HG03066 (cell line): ENCODE measurements around the gene GAB2.
"Not testable (repeated sequence)": the region's sequence is repeated elsewhere in the genome, so short reads cannot be mapped to it uniquely, and the experiment has no call there.

Experiments
- ATAC-seq: cut with Tn5 transposase; IDR thresholded peaks from one replicate; pipeline ENCODE4 v1.9.1; 2021; ENCODE audit warnings: low read depth; ENCODE audit not compliant: unreplicated experiment

The GAB2 gene, protein sequence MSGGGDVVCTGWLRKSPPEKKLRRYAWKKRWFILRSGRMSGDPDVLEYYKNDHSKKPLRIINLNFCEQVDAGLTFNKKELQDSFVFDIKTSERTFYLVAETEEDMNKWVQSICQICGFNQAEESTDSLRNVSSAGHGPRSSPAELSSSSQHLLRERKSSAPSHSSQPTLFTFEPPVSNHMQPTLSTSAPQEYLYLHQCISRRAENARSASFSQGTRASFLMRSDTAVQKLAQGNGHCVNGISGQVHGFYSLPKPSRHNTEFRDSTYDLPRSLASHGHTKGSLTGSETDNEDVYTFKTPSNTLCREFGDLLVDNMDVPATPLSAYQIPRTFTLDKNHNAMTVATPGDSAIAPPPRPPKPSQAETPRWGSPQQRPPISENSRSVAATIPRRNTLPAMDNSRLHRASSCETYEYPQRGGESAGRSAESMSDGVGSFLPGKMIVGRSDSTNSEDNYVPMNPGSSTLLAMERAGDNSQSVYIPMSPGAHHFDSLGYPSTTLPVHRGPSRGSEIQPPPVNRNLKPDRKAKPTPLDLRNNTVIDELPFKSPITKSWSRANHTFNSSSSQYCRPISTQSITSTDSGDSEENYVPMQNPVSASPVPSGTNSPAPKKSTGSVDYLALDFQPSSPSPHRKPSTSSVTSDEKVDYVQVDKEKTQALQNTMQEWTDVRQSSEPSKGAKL

GRCh38 chr11:78417175-78417887, at the start of gene GAB2:
GAB2 (minus strand) TSS chr11:78417820; CDS start chr11:78417720, 100 bp downstream.
- peak; percentile 10 for ATAC-seq

DNA sequence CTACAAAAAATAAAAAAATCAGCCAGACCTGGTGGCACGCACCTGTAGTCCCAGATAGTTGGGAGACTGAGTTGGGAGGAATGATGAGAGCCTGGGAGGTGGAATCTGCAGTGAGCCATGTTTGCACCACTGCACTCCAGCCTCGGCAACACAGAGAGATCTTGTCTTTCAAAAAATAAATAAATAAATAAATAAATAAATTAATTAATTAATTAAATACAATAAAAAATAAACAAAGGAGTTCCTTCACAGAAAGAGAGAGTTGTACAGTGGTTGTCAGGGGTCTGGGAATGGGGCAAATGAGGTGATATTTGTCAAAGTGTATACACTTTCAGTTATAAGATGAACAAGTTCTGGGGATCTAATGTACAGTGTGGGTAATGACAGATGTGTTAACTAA, 49.8 kb upstream of the GAB2 start:
- ATAC-seq = no peak

- ATAC-seq = peak; percentile 99
Measured at GRCh38 chr11:78465169-78465942, 47.7 kb upstream of the GAB2 start.

GRCh38 chr11:78464787-78465168, 47.2 kb upstream of the GAB2 start:
- ATAC-seq = not testable (repeated sequence)

GRCh38 chr11:78460471-78460870, 42.9 kb upstream of the GAB2 start:
- ATAC-seq = no peak

- ATAC-seq = no peak
Measured at GRCh38 chr11:78459738-78460137, 42.1 kb upstream of the GAB2 start.

- no peak for ATAC-seq
Measured at GRCh38 chr11:78457448-78457847, 39.8 kb upstream of the GAB2 start.

DNA sequence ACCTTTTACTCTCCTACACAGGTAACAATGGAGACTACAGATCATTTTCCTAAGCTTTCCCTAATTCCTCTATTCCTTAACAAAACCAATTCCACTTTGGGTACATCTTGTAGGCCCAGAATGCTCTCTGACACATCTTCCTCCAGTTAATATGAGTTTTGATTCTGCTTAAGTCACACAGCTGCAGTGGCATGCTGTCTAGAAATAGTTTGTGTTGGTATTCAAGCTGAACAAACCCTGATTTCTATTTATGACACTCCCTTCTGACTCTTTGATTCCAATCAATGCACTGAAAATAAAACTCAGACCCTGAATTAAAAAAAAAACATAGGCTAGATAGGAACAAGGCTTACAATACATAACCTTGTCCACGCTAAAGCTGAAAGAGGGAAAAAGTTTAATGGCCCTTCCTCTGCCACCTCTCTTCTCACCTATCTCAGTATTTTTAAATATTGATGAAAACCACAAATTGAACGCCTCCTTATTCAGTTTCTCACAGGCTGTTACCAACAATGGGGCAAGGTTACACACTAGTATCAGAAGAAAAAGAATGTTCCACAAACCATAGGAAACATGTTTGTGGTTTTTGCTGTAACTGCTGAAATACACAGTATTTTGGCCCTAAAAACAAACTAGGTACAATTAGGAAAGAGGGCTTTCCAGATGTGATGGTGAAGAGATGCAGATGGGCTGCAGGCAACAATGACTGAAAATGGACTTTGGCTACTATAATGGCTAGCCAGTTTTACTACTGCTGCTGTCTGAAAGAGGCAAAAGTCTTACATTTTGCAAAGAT, 35.7 kb upstream of the GAB2 start:
- peak; percentile 59 for ATAC-seq

GRCh38 chr11:78451371-78452150, 33.9 kb upstream of the GAB2 start:
- ATAC-seq = no peak

DNA sequence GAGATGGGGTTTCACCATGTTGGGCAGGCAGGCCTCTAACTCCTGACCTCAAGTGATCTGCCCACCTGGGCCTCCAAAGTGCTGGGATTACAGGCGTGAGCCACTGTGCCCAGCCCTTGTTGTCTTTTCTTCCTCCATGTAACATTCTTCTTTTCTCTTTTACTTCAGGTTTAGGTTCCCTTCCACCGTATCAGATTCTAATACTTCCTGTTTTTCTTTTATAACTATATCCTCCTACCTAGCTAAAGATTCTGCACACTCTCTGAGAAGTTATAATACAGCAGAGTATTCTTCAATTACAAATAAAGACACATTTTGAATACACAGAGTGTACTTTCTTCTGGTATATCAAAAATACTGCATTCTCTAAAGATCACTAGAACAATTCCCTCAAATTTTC, 33.2 kb upstream of the GAB2 start:
- no peak for ATAC-seq

DNA sequence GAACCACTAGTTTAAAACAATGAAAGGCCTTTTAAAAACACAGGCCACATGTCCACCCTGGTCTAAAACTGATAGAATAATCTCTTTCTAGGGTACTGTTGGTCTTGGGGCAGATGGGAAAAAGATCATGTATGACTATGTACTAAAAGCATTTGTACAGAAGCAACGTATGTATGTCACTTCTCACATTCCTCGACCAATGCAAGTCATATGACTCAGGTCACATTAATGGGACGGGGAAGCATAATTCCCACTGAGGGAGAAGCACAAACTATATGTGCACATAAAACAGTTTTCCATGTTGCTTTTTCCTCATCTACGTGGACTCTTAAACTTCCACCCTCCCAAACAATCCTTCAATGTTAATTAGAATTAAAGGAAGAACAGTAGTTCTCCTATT, 32.2 kb upstream of the GAB2 start:
- ATAC-seq = no peak

DNA sequence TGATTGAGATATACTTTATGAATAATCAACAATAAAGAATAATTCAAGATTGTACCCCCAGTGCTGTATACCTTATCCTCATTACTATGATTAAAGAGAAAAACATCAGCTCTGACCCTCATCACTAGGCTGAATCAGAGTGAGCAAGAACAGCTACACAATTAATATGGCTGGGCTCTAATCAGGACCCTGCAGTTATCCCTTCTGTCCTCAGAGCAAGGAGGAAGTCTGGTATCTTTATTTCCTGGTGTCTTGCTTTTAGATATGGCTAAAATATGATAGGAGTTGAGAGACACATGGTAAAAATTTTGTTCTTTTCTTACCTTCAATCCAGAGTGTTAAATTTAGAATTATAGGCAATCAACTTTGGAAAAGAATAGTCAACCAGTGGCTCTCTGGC, 28.6 kb upstream of the GAB2 start:
- no peak for ATAC-seq

DNA sequence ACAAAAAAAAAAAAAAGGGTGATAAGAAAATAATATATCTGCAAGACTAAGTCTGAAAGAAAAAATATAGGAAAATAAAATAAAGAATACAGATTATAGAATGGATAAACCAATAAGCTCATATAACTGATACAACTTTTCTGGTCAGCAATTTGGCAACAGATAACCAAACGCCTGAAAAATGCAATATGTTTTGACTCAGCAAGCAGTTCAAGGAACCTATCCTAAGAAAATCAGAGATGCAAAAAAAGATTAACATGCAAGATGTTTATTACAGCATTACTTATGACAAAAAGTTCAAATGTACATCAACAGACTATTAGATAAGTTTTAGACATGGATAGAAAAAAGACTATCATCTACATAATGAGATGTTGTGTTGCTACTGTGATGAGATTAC, 27.1 kb upstream of the GAB2 start:
- no peak for ATAC-seq

DNA sequence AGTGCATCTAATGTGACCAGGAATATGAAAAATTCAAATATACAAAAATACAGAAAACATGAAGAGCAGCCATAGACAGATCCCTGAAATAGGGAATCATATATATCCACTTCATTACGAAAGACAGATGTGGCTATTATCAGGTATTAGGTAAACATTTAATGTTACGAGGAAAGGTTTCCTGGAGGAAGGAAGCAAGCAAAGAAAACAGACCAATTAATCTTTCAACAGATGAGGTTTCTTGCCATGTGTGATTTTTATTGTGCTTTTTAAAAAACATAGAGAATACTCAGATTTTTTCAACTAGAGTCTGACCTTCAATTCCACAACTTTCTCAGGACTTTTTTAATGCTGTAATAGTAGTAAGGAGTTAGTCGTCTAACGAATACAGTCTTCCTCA, 24.3 kb upstream of the GAB2 start:
- ATAC-seq = no peak

- peak; percentile 89 for ATAC-seq
Measured at GRCh38 chr11:78438298-78438975, 20.8 kb upstream of the GAB2 start.

GRCh38 chr11:78432956-78433355, 15.3 kb upstream of the GAB2 start:
- ATAC-seq = no peak

DNA sequence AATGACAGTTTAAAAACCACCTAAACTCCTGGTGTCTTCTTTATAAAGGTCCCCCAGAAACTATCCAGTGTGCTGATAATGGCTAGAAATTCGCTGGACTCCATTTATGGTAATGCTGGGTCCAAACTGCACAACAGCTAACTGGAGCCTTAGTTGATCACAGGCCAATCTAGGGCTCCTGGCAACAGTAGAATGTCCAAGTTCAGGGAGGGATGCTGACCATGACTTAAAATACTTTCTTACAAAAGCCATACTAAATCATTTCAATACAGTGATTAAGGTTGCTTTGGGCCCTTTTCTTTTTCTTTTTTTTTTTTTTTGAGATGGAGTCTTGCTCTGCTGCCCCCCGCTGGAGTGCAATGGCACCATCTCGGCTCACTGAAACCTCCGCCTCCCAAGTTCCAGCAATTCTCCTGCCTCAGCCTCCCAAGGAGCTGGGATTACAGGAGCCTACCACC, 14.5 kb upstream of the GAB2 start:
- no peak for ATAC-seq

DNA sequence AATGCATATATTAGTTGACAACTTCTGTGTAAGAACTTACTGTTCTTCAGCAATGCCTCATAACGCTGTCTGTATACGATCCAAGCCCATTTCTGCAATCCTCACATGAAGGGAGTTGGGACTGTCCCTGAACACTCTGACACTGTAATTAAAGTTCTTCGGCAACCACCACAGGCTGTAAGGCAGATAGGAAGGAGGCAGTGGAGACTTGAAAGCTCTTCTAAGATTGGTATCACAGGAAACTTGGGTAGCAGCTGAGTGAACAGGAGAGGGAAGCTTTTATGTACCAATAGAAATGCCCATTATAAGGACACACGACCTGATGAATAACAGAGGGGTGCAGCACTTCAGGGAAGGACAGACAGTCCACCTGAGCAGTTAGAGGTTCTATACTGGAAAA, 12.0 kb upstream of the GAB2 start:
- no peak for ATAC-seq

DNA sequence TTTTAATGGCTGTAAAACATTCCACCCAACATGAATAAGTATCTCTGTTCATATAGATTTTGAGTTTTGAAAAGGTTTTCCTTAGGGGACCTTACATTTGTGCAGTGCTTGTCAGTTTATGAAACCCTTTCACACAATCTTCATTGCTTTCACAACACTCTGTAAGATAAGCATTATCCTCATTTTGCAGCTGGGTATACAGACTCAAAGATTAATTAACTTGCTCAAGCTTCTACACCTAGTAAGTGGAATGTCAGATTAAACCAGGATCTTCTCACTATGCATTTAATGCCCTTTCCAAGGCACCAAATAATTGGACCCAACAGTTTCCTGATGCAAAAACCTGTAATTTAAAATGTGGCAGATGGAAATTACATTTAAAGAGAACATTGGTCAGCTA, 11.6 kb upstream of the GAB2 start:
- no peak for ATAC-seq
